Epithelial cell of proximal tubule (primary cell): ENCODE results near the gene PTPRG. TPM values are rescaled to one million over a fixed set of nuclear protein-coding genes. Genes with fewer than 3 reads are reported as not detected.

Experiments
- DNase-seq: peaks from one replicate; pipeline ENCODE4 v3.0.0-alpha.2; 2011; ENCODE audit warnings: low read depth
- H3K4me3 ChIP-seq: 2 replicates; pipeline ENCODE4 v1.5.1; 2011; ENCODE audit warnings: low read depth, mild to moderate bottlenecking, low read length
- CTCF ChIP-seq: conservative IDR thresholded peaks from 2 replicates; pipeline ENCODE4 v1.5.1; 2012; ENCODE audit warnings: low read depth, mild to moderate bottlenecking, low read length
- total RNA-seq: library from RNA; depleted of rRNA; stranded (reverse); fragments of >200 nt; gene quantifications from 2 replicates; pipeline ENCODE4 v1.2.3, GENCODE V29; 2015

PTPRG gene
- total RNA-seq, 1 donor from 2014 or later, result 13.5 TPM

GRCh38 chr3:61637088-61638051, 76.0 kb downstream of the PTPRG start:
- TF ChIP-seq CTCF, result no peak
- DNase-seq, result no peak
- H3K4me3 ChIP-seq, result peak overlapping the region; percentile 56

- DNase-seq, result no peak
- H3K4me3 ChIP-seq, result no peak overlapping the region
- no peak for TF ChIP-seq CTCF
Observed at GRCh38 chr3:61638741-61639140, 77.4 kb downstream of the PTPRG start.

GRCh38 chr3:61639991-61640390, 78.6 kb downstream of the PTPRG start:
- no peak for TF ChIP-seq CTCF
- no peak for DNase-seq
- H3K4me3 ChIP-seq, result no peak overlapping the region

GRCh38 chr3:61645148-61645547, 83.8 kb downstream of the PTPRG start:
- DNase-seq, result no peak
- no peak for TF ChIP-seq CTCF
- H3K4me3 ChIP-seq, result no peak overlapping the region

GRCh38 chr3:61646360-61646759, 85.0 kb downstream of the PTPRG start:
- no peak overlapping the region for H3K4me3 ChIP-seq
- no peak for DNase-seq
- no peak for TF ChIP-seq CTCF

GRCh38 chr3:61646851-61647525, 85.6 kb downstream of the PTPRG start:
- DNase-seq, result no peak

More at GRCh38 chr3:61646851-61647525, 85.6 kb downstream of the PTPRG start:
- no peak overlapping the region for H3K4me3 ChIP-seq
- no peak for TF ChIP-seq CTCF
